ENCODE data around the gene TTN. TPM values are rescaled to one million over a fixed set of nuclear protein-coding genes. Genes with fewer than 3 reads are reported as not detected.

The TTN gene
- total and polyA plus RNA-seq, 8 donors: 0.96 to 13.8 (median 8.3) TPM

DNA sequence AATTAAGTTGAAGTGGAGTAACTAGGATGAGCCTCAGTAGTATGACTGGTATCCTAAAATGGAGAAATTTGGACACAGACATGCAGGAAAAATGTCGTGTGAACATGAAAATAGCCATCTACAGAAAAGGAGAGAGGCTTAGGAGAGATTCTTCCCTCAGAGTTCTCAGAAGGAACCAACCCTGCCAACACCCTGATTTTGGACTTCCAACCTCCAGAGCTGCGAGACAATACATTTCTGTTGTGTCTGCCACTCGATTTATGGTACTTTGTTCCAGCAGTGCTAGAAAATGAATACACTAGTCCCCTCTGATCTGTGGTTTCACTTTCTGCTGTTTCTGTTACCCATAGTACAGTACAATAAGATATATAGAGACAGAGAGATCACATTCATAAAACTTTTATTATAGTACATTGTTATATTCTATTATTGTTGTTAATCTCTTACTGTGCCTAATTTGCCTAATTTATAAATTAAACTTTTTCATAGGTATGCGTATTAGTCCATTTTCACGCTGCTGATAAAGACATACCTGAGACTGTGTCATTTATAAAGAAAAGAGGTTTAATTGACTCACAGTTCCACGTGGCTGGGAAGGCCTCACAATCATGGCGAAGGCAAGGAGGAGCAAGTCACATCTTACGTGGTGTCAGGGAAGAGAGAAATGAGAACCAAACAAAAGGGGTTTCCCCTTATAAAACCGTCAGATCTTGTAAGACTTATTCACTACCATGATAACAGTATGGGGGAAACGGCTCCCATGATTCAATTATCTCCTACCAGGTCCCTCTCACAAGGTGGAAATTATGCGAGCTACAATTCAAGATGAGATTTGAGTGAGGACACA lies 285.7 kb downstream of the TTN start:
- intact Hi-C loops (cut with DNase I): no loop called here
- Histone ChIP-seq H3K4me1 (no peaks in the 10 kb centered on the region), H3K27me3 (no peaks in the 10 kb centered on the region), H3K4me3 (no peak overlapping the region), H3K27ac (no peak overlapping the region), H3K9me3 (no peaks in the 10 kb centered on the region), H3K36me3 (no peaks in the 10 kb centered on the region)
- FAIRE-seq (no peak), DNase-seq (no peak), ATAC-seq (no peak)
- no peak for TF ChIP-seq CTCF (IDR thresholded peaks at IDR 0.05)
- WGBS, 2 donors: 93 to 94% methylated on average over 11 of the region's 11 CpGs

GRCh38 chr2:178517496-178517895 lies 289.7 kb downstream of the TTN start:
- FAIRE-seq (no peak), DNase-seq (no peak), ATAC-seq (no peak)
- TF ChIP-seq CTCF (IDR thresholded peaks at IDR 0.05): no peak
- no peaks in the 10 kb centered on the region for H3K27me3 ChIP-seq
- WGBS, 2 donors: 67 to 79% methylated on average over 1 of the region's 1 CpG
- H3K27ac ChIP-seq: no peak overlapping the region
- intact Hi-C loops (cut with DNase I): no loop called here
- no peaks in the 10 kb centered on the region for H3K36me3 ChIP-seq
- H3K9me3 ChIP-seq: no peaks in the 10 kb centered on the region
- no peak overlapping the region for H3K4me3 ChIP-seq
- no peaks in the 10 kb centered on the region for H3K4me1 ChIP-seq

DNA sequence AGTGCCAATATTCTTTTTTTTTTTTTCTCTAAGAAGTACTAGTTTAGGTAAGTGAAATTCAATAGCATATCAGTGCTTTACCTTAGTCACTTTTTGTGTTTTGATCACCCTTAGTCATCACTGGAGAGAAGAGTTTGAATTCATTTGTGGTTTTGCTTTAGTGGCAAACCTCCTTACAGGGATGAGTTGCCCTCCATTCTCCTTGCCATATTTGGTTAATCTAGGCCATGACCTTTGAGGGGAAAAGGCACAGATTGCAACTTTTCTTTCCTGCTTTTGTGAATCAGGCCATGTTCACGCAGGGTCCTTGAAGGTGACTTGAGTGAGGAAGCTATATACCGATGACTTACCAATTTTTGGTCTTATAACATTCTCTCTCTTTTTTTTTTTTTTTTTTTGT lies 292.6 kb downstream of the TTN start:
- Histone ChIP-seq H3K9me3 (no peaks in the 10 kb centered on the region), H3K27me3 (no peaks in the 10 kb centered on the region), H3K4me1 (no peaks in the 10 kb centered on the region), H3K27ac (no peak overlapping the region), H3K4me3 (no peak overlapping the region), H3K36me3 (no peaks in the 10 kb centered on the region)
- DNase-seq (no peak), ATAC-seq (no peak), FAIRE-seq (no peak)
- TF ChIP-seq CTCF (IDR thresholded peaks at IDR 0.05): no peak
- 93 to 98% methylated on average over 2 of the region's 2 CpGs for WGBS, 2 donors
- intact Hi-C loops (cut with DNase I): no loop called here

- Histone ChIP-seq H3K36me3 (no peaks in the 10 kb centered on the region), H3K9me3 (no peaks in the 10 kb centered on the region), H3K4me1 (no peaks in the 10 kb centered on the region), H3K27me3 (no peaks in the 10 kb centered on the region), H3K4me3 (no peak overlapping the region), H3K27ac (no peak overlapping the region)
- DNase-seq (no peak), ATAC-seq (no peak), FAIRE-seq (no peak)
- intact Hi-C loops (cut with DNase I): no loop called here
- WGBS, 2 donors: 94% methylated on average over 4 of the region's 4 CpGs
- no peak for TF ChIP-seq CTCF (IDR thresholded peaks at IDR 0.05)
Observed at GRCh38 chr2:178513876-178514275, 293.3 kb downstream of the TTN start.

DNA sequence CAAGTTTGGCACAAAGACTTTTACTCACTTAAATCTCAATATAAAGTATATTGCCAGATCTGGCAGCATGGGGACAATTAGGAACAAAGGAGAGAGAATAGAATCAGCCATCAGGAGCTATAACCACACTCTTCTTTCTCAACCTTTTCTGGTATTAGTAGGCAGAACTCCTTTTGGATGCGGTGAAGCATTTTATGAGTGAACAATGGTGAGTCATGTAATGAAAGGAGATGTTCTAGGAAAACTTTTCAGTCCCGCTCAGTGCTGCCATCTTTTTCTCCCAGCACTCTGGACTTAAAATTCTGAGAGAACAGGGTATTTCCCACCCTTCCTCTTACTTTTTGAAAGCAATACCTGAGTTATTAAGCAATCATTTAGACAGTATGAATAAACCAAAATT lies 294.7 kb downstream of the TTN start:
- WGBS, 2 donors: 95 to 97% methylated on average over 2 of the region's 2 CpGs

More for the DNA sequence above, 294.7 kb downstream of the TTN start:
- Histone ChIP-seq H3K36me3 (no peaks in the 10 kb centered on the region), H3K4me3 (no peak overlapping the region), H3K27ac (no peak overlapping the region), H3K9me3 (no peaks in the 10 kb centered on the region), H3K4me1 (no peaks in the 10 kb centered on the region), H3K27me3 (no peaks in the 10 kb centered on the region)
- FAIRE-seq (no peak), DNase-seq (no peak), ATAC-seq (no peak)
- TF ChIP-seq CTCF (IDR thresholded peaks at IDR 0.05): no peak
- intact Hi-C loops (cut with DNase I): no loop called here
